ENCODE data around the gene ELOVL5.

- TF ChIP-seq CTCF (IDR thresholded peaks at IDR 0.05 in 4 of 5, conservative IDR thresholded peaks at IDR 0.05 in 1 of 5) (no peak), POLR2A (IDR thresholded peaks at IDR 0.05) (no peak)
These were observed 117.8 kb downstream of the ELOVL5 start for GRCh38 chr6:53230775-53231467.

All from gastrocnemius medialis (tissue), 4 donors.